ENCODE results near the gene EXT2. TPM values are rescaled to one million over a fixed set of nuclear protein-coding genes. Genes with fewer than 3 reads are reported as not detected.

EXT2 gene
- total RNA-seq, result 53.7 TPM
- long read RNA-seq, transcript EXT2-210 (14 exons, 3,136 nt), result major isoform, 67 of 96 reads
- long read RNA-seq, partial matches to known transcripts, result 22 of 96 reads
- long read RNA-seq, other reads (novel, unspliced or antisense), result 7 of 96 reads

GRCh38 chr11:44095506-44096359 lies at the start of gene EXT2:
Gene EXT2, plus strand, starts transcription at chr11:44095678. Its CDS starts 12,035 bp downstream, at chr11:44107713.
- ATAC-seq (peak; percentile 97 to 99), DNase-seq (peak; percentile 94)
- peaks cover 15% of the 10 kb centered on the region for H3K4me1 ChIP-seq
- intact Hi-C loops (cut with DNase I), result no loop called here
- peaks cover 4% of the 10 kb centered on the region for H3K36me3 ChIP-seq
- H3K4me3 ChIP-seq, result peak within 1 kb of the TSS; percentile 91
- TF ChIP-seq CTCF (IDR thresholded peaks at IDR 0.05), result peak; percentile 94
- no peaks in the 10 kb centered on the region for H3K9me3 ChIP-seq
- H3K27me3 ChIP-seq (ENCODE audit: low read depth), result no peaks in the 10 kb centered on the region
- peak within 1 kb of the TSS; percentile 82 for H3K27ac ChIP-seq

GRCh38 chr11:44046182-44046581 lies 49.3 kb upstream of the EXT2 start:
- Histone ChIP-seq H3K4me3 (no peak overlapping the region), H3K4me1 (no peaks in the 10 kb centered on the region), H3K36me3 (no peaks in the 10 kb centered on the region), H3K27me3 (ENCODE audit: low read depth) (no peaks in the 10 kb centered on the region), H3K27ac (no peak overlapping the region), H3K9me3 (peaks cover 4% of the 10 kb centered on the region)
- intact Hi-C loops (cut with DNase I), result no loop called here
- DNase-seq, result no peak
- ATAC-seq, result no peak
- no peak for TF ChIP-seq CTCF (IDR thresholded peaks at IDR 0.05)

GRCh38 chr11:44047298-44047697 lies 48.2 kb upstream of the EXT2 start:
- no peak for TF ChIP-seq CTCF (IDR thresholded peaks at IDR 0.05)
- intact Hi-C loops (cut with DNase I), result no loop called here

GRCh38 chr11:44047931-44048431 lies 47.5 kb upstream of the EXT2 start, which contains the start of gene ACCSL:
Gene ACCSL, plus strand, starts transcription at chr11:44047981. Its CDS starts 56 bp downstream, at chr11:44048037.
- H3K9me3 ChIP-seq, result no peaks in the 10 kb centered on the region
- no peaks in the 10 kb centered on the region for H3K4me1 ChIP-seq
- no peak for TF ChIP-seq CTCF (IDR thresholded peaks at IDR 0.05)
- no peak within 1 kb of the TSS for H3K4me3 ChIP-seq
- no peak for ATAC-seq
- no peak within 1 kb of the TSS for H3K27ac ChIP-seq
- DNase-seq, result no peak
- intact Hi-C loops (cut with DNase I), result no loop called here
- H3K36me3 ChIP-seq, result no peaks in the 10 kb centered on the region
- no peaks in the 10 kb centered on the region for H3K27me3 ChIP-seq (ENCODE audit: low read depth)

More at GRCh38 chr11:44047298-44047697, 48.2 kb upstream of the EXT2 start:
- H3K27ac ChIP-seq, result no peak overlapping the region
- H3K9me3 ChIP-seq, result no peaks in the 10 kb centered on the region
- DNase-seq, result no peak
- no peaks in the 10 kb centered on the region for H3K36me3 ChIP-seq
- H3K27me3 ChIP-seq (ENCODE audit: low read depth), result no peaks in the 10 kb centered on the region
- H3K4me3 ChIP-seq, result no peak overlapping the region
- no peak for ATAC-seq
- H3K4me1 ChIP-seq, result no peaks in the 10 kb centered on the region

- intact Hi-C loops (cut with DNase I), result no loop called here
- Histone ChIP-seq H3K36me3 (no peaks in the 10 kb centered on the region), H3K9me3 (no peaks in the 10 kb centered on the region), H3K27ac (no peak overlapping the region), H3K27me3 (ENCODE audit: low read depth) (no peaks in the 10 kb centered on the region), H3K4me3 (no peak overlapping the region), H3K4me1 (no peaks in the 10 kb centered on the region)
- no peak for DNase-seq
- no peak for ATAC-seq
- no peak for TF ChIP-seq CTCF (IDR thresholded peaks at IDR 0.05)
These were observed 45.6 kb upstream of the EXT2 start for GRCh38 chr11:44049832-44050231.

All from lower lobe of right lung (tissue), 2 donors.